T-cell (primary cell): ENCODE data around the gene TMEFF1. TPM values are rescaled to one million over a fixed set of nuclear protein-coding genes. Genes with fewer than 3 reads are reported as not detected.

Experiments
- ATAC-seq, 4 experiments: fragments of 200-7000 bp in 3 of 4; fragments of 150-1000 bp in 1 of 4; cut with Tn5 transposase; replicated peaks in 1 of 4; 1 replicate in 3 of 4; 2 replicates in 1 of 4; pipeline ENCODE4 v1.10.0; 2021; ENCODE audit warnings: moderate library complexity in 3 of 4, mild to moderate bottlenecking in 2 of 4, moderate number of reproducible peaks in 1 of 4
- CTCF ChIA-PET, 2 donors: fragments of 300-600 bp; sonication (Branson Sonifier 250); formaldehyde crosslinking; loops; one replicate each; lab custom pipeline; 2022; ENCODE audit warnings: antibody characterized with exemption in 2 of 2; lab: Charles Lee
- POLR2A ChIA-PET, 2 donors: fragments of 300-600 bp; sonication (Branson Sonifier 250); formaldehyde crosslinking; loops; one replicate each; lab custom pipeline; 2022; ENCODE audit warnings: antibody characterized with exemption in 2 of 2; lab: Charles Lee
- DNase-seq, 35 experiments: peaks; one replicate each; pipeline versions ENCODE4 v3.0.0 to v3.0.0-alpha.2; 2013 to 2023
- H3K27ac ChIP-seq: one replicate; pipeline ENCODE4 v1.5.1; 2013; ENCODE audit warnings: low read length
- H3K27me3 ChIP-seq, 2 experiments: replicated peaks in 1 of 2; 1 replicate in 1 of 2; 2 replicates in 1 of 2; pipeline versions ENCODE4 v1.6.1 to v1.7.0; 2013; ENCODE audit warnings: low read length in 1 of 2, mixed read lengths in 1 of 2; ENCODE audit not compliant: control insufficient read depth in 2 of 2, insufficient read depth in 2 of 2; ENCODE audit errors: extremely low read depth in 1 of 2
- H3K36me3 ChIP-seq, 2 donors: 1 replicate in 1 of 2; 2 replicates in 1 of 2; pipeline versions ENCODE4 v1.6.1 to v1.7.0; 2013; ENCODE audit warnings: low read length in 1 of 2; ENCODE audit not compliant: control insufficient read depth in 2 of 2, insufficient read depth in 1 of 2; ENCODE audit errors: extremely low read depth in 1 of 2
- H3K4me1 ChIP-seq, 2 experiments: 1 replicate in 1 of 2; 2 replicates in 1 of 2; pipeline versions ENCODE4 v1.6.1 to v1.7.0; 2013; ENCODE audit warnings: low read length in 2 of 2, mixed read lengths in 1 of 2; ENCODE audit not compliant: insufficient read depth in 2 of 2, control insufficient read depth in 1 of 2; ENCODE audit errors: extremely low read depth in 1 of 2
- H3K4me3 ChIP-seq, 2 donors: 1 replicate in 1 of 2; 2 replicates in 1 of 2; pipeline versions ENCODE4 v1.5.1 to v1.7.0; 2013; ENCODE audit warnings: mild to moderate bottlenecking in 2 of 2, low read length in 1 of 2, moderate library complexity in 1 of 2; ENCODE audit not compliant: control insufficient read depth in 1 of 2; ENCODE audit errors: extremely low read depth in 1 of 2
- H3K9me3 ChIP-seq: 2 replicates; pipeline ENCODE4 v1.7.0; 2013
- H3K27ac Mint-ChIP-seq, 2 donors: one replicate each; pipeline ENCODE4 v1.8.0; 2020 to 2021; ENCODE audit warnings: mild to moderate bottlenecking in 2 of 2, mixed read lengths in 2 of 2
- H3K27me3 Mint-ChIP-seq, 2 donors: one replicate each; pipeline ENCODE4 v1.8.0; 2021 to 2022; ENCODE audit warnings: mixed read lengths in 2 of 2
- H3K36me3 Mint-ChIP-seq: one replicate; pipeline ENCODE4 v1.8.0; 2021; ENCODE audit warnings: mixed read lengths
- H3K4me1 Mint-ChIP-seq, 3 donors: one replicate each; pipeline ENCODE4 v1.8.0; 2020 to 2022; ENCODE audit warnings: mixed read lengths in 3 of 3, mild to moderate bottlenecking in 1 of 3
- H3K4me3 Mint-ChIP-seq, 3 donors: one replicate each; pipeline ENCODE4 v1.8.0; 2020 to 2022; ENCODE audit warnings: mild to moderate bottlenecking in 3 of 3, mixed read lengths in 3 of 3, moderate library complexity in 3 of 3
- H3K9me3 Mint-ChIP-seq, 3 donors: one replicate each; pipeline ENCODE4 v1.8.0; 2020 to 2022; ENCODE audit warnings: mixed read lengths in 3 of 3
- WGBS: methylation state at CpG from one replicate; pipeline ENCODE4 v1.1.5; 2013; ENCODE audit warnings: missing lambda C conversion rate; ENCODE audit not compliant: insufficient coverage; 5-methylcytosine and 5-hydroxymethylcytosine counted together
- total RNA-seq, 35 experiments: library from RNA in 6 of 35; stranded (reverse) in 6 of 35; fragments of 120-200 nt in 1 of 35; gene quantifications; one replicate each; pipeline versions ENCODE4 v1.2.1 to v1.2.4 and lab custom pipeline; 2013 to 2026

Gene TMEFF1
- total RNA-seq, 5 donors from 2014 or later (not counting 1 experiment from before 2014, with no cell fraction given): 0.22 to 0.26 TPM; not detected in 3

GRCh38 chr9:100577776-100578448 is 105.0 kb downstream of the TMEFF1 start, which contains the start of gene CAVIN4:
Gene CAVIN4 (plus strand): TSS chr9:100578079. CDS start chr9:100578144, 65 bp downstream.
- Mint-ChIP-seq H3K9me3 (no peaks in the 10 kb centered on the region), H3K4me3 (no peak within 1 kb of the TSS), H3K27ac (no peak within 1 kb of the TSS), H3K27me3 (peaks cover 0 to 2% of the 10 kb centered on the region in 2 donors), H3K4me1 (no peaks in the 10 kb centered on the region), H3K36me3 (no peaks in the 10 kb centered on the region)
- H3K9me3 ChIP-seq: no peaks in the 10 kb centered on the region
- POLR2A ChIA-PET: no interaction called here
- H3K4me1 ChIP-seq: no peaks in the 10 kb centered on the region
- WGBS: 89% methylated on average over 7 of the region's 10 CpGs
- DNase-seq (no peak), ATAC-seq (no peak)
- no peaks in the 10 kb centered on the region for H3K36me3 ChIP-seq
- no peak within 1 kb of the TSS for H3K4me3 ChIP-seq
- H3K27me3 ChIP-seq: no peaks in the 10 kb centered on the region
- CTCF ChIA-PET: interaction anchor here in 1 of 2 donors (1.4 kb wide), 1 partner anchor 24 kb away, joined by 3 read pairs; no protein-coding TSS in a partner anchor
- no peak within 1 kb of the TSS for H3K27ac ChIP-seq

DNA sequence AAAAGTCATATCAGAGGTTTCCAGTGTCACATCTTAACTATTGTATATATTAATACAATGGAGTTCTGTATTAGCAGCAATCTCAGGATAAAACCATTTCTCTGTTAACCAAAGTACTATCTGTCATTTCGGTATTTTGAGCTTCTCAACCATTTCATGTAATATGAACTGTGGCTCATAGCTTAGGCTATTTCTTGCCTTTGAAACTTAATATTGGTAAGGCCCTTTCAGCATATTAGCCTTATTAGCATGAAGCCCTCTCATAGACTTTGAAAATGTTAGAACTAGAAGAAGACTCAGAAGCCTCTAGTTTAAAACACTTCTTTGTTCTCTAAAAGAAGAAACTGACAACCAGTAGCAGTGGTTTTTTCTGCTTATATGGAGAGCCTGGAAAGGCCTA is 105.7 kb downstream of the TMEFF1 start:
- H3K27ac Mint-ChIP-seq: no peak overlapping the region
- Histone ChIP-seq H3K9me3 (no peaks in the 10 kb centered on the region), H3K36me3 (no peaks in the 10 kb centered on the region), H3K27ac (no peak overlapping the region), H3K4me3 (no peak overlapping the region), H3K4me1 (no peaks in the 10 kb centered on the region), H3K27me3 (no peaks in the 10 kb centered on the region)
- no peaks in the 10 kb centered on the region for H3K4me1 Mint-ChIP-seq
- no peak for ATAC-seq
- DNase-seq: no peak
- no CpG with 5 or more reads among the region's 1 CpG for WGBS
- peaks cover 0 to 2% of the 10 kb centered on the region in 2 donors for H3K27me3 Mint-ChIP-seq
- H3K4me3 Mint-ChIP-seq: no peak overlapping the region
- CTCF ChIA-PET: interaction anchor here in 1 of 2 donors (1.4 kb wide), 1 partner anchor 23 kb away, joined by 3 read pairs; no protein-coding TSS in a partner anchor
- POLR2A ChIA-PET: no interaction called here
- no peaks in the 10 kb centered on the region for H3K9me3 Mint-ChIP-seq
- no peaks in the 10 kb centered on the region for H3K36me3 Mint-ChIP-seq

DNA sequence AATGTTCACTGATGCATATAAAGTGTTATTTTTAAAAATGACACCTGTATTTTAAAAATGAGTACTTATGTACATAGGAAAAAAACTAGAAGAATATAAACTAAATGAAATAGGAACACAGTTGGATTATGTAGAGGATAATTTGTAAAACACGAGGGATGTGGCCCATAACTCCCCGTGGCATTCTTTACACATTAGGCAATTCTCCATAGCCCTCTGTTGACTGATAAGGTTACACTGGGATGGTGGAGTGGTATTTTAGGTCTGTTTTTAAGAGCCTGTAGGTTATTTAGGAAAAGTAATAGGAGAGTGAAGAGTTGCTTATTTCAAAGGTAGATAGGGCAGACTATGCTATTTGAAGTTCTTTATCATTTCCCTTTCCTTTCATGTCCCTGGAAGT is 106.7 kb downstream of the TMEFF1 start:
- CTCF ChIA-PET: no interaction called here
- no peaks in the 10 kb centered on the region for H3K9me3 ChIP-seq

DNA sequence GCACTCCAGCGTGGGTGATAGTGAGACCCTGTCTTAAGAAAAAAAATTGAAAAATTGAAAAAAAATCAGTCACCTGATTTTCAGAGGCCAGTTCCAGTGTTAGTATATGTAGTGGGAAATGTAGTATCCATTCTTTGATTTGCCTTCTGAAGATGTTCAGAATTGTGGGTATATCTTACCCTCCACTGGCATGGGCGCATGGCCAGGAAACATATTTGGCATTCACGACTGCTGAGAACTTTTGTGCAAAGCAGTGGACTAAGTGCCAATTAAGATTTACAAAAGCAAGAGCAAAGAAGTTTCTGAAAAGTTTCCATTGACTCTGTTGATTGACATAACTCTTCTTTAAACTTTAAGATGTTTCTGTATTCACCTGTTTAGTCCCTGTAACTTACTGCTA is 107.3 kb downstream of the TMEFF1 start:
- 75% methylated on average over 2 of the region's 3 CpGs for WGBS
- Histone ChIP-seq H3K4me3 (no peak overlapping the region), H3K36me3 (no peaks in the 10 kb centered on the region), H3K27me3 (no peaks in the 10 kb centered on the region), H3K27ac (no peak overlapping the region), H3K4me1 (no peaks in the 10 kb centered on the region), H3K9me3 (no peaks in the 10 kb centered on the region)
- CTCF ChIA-PET: no interaction called here
- no peaks in the 10 kb centered on the region for H3K9me3 Mint-ChIP-seq
- H3K4me1 Mint-ChIP-seq: no peaks in the 10 kb centered on the region
- H3K36me3 Mint-ChIP-seq: no peaks in the 10 kb centered on the region
- no peak overlapping the region for H3K4me3 Mint-ChIP-seq
- no peak for DNase-seq
- peaks cover 0 to 2% of the 10 kb centered on the region in 2 donors for H3K27me3 Mint-ChIP-seq
- no peak for ATAC-seq
- POLR2A ChIA-PET: no interaction called here
- H3K27ac Mint-ChIP-seq: no peak overlapping the region

More for the DNA sequence above, 106.7 kb downstream of the TMEFF1 start:
- no peak overlapping the region for H3K4me3 ChIP-seq
- H3K27me3 ChIP-seq: no peaks in the 10 kb centered on the region
- Mint-ChIP-seq H3K27ac (no peak overlapping the region), H3K36me3 (no peaks in the 10 kb centered on the region), H3K4me3 (no peak overlapping the region), H3K27me3 (peaks cover 0 to 2% of the 10 kb centered on the region in 2 donors), H3K4me1 (no peaks in the 10 kb centered on the region), H3K9me3 (no peaks in the 10 kb centered on the region)
- H3K27ac ChIP-seq: no peak overlapping the region
- POLR2A ChIA-PET: no interaction called here
- no peaks in the 10 kb centered on the region for H3K36me3 ChIP-seq
- H3K4me1 ChIP-seq: no peaks in the 10 kb centered on the region
- no peak for DNase-seq
- ATAC-seq: no peak
- WGBS: no CpG with 5 or more reads among the region's 2 CpGs

- ChIA-PET CTCF (interaction anchor here in 1 of 2 donors (0.6 kb wide), 1 partner anchor 158 kb away, joined by 4 read pairs; no protein-coding TSS in a partner anchor), POLR2A (no interaction called here)
- H3K27ac Mint-ChIP-seq: no peak overlapping the region
- DNase-seq (no peak), ATAC-seq (no peak)
- Histone ChIP-seq H3K27me3 (peaks cover 0 to 3% of the 10 kb centered on the region in 2 experiments), H3K36me3 (no peaks in the 10 kb centered on the region), H3K9me3 (no peaks in the 10 kb centered on the region), H3K27ac (no peak overlapping the region), H3K4me1 (no peaks in the 10 kb centered on the region), H3K4me3 (no peak overlapping the region)
- no peaks in the 10 kb centered on the region for H3K9me3 Mint-ChIP-seq
- no peaks in the 10 kb centered on the region for H3K4me1 Mint-ChIP-seq
- no peaks in the 10 kb centered on the region for H3K36me3 Mint-ChIP-seq
- WGBS: 95% methylated on average over 5 of the region's 7 CpGs
- no peak overlapping the region for H3K4me3 Mint-ChIP-seq
- H3K27me3 Mint-ChIP-seq: peaks cover 0 to 2% of the 10 kb centered on the region in 2 donors
Observed at GRCh38 chr9:100581081-100581480, 108.1 kb downstream of the TMEFF1 start.

- Mint-ChIP-seq H3K4me3 (no peak overlapping the region), H3K27me3 (peaks cover 0 to 2% of the 10 kb centered on the region in 2 donors), H3K4me1 (no peaks in the 10 kb centered on the region), H3K36me3 (no peaks in the 10 kb centered on the region), H3K27ac (no peak overlapping the region), H3K9me3 (no peaks in the 10 kb centered on the region)
- no peak overlapping the region for H3K4me3 ChIP-seq
- no peaks in the 10 kb centered on the region for H3K36me3 ChIP-seq
- WGBS: no CpG with 5 or more reads among the region's 4 CpGs
- no peak for ATAC-seq
- H3K4me1 ChIP-seq: no peaks in the 10 kb centered on the region
- no peaks in the 10 kb centered on the region for H3K9me3 ChIP-seq
- POLR2A ChIA-PET: no interaction called here
- no peak for DNase-seq
- peaks cover 0 to 4% of the 10 kb centered on the region in 2 experiments for H3K27me3 ChIP-seq
- CTCF ChIA-PET: interaction anchor here in 1 of 2 donors (0.6 kb wide), 1 partner anchor 159 kb away, joined by 4 read pairs; no protein-coding TSS in a partner anchor
- H3K27ac ChIP-seq: no peak overlapping the region
Observed at GRCh38 chr9:100581661-100582060, 108.7 kb downstream of the TMEFF1 start.
